ENCODE results near the gene GSK3A. TPM values are rescaled to one million over a fixed set of nuclear protein-coding genes. Genes with fewer than 3 reads are reported as not detected.

GSK3A gene
- total and polyA plus RNA-seq, 2 donors (not counting 1 experiment from before 2014, with no cell fraction given) = 38.5 to 42.0 TPM

GRCh38 chr19:42254089-42254849 lies 11.9 kb upstream of the GSK3A start:
- Histone ChIP-seq H3K27me3 (replicated peaks in 1 of 4; ENCODE audit: control extremely low read depth in 1 of 4, control insufficient read depth in 3 of 4, insufficient read depth in 4 of 4, low read length in 3 of 4) (peaks cover 0 to 4% (median 0%) of the 10 kb centered on the region in 4 experiments), H3K9ac (ENCODE audit: low read length) (peak overlapping the region; percentile 95), H3K9me3 (ENCODE audit: control extremely low read depth in 1 of 3, control insufficient read depth in 2 of 3, insufficient read depth in 1 of 3, low read length in 2 of 3) (no peaks in the 10 kb centered on the region), H4K20me1 (ENCODE audit: control insufficient read depth, insufficient read depth, low read length, poor library complexity, severe bottlenecking) (peaks cover 26% of the 10 kb centered on the region), H3K4me3 (ENCODE audit: control extremely low read depth in 1 of 5, extremely low read depth in 1 of 5, insufficient read depth in 1 of 5, low read depth in 2 of 5, low read length in 4 of 5) (peak overlapping the region; percentile 35 to 100 (median 99)), H3K4me1 (ENCODE audit: control insufficient read depth in 2 of 2, insufficient read depth in 2 of 2, low read length in 2 of 2) (peaks cover 23 to 41% of the 10 kb centered on the region in 2 donors), H3K4me2 (replicated peaks; ENCODE audit: low read depth, low read length, poor library complexity, severe bottlenecking) (peak overlapping the region; percentile 99), H2AFZ (ENCODE audit: insufficient read depth, low read depth, low read length, poor library complexity, severe bottlenecking) (peak overlapping the region; percentile 22), H3K36me3 (replicated peaks in 1 of 2; ENCODE audit: control extremely low read depth in 1 of 2, control insufficient read depth in 1 of 2, extremely low read depth in 1 of 2, insufficient read depth in 2 of 2, low read length in 1 of 2) (peaks cover 2 to 10% of the 10 kb centered on the region in 2 experiments), H3K79me2 (ENCODE audit: control insufficient read depth, insufficient read depth, low read length) (peaks cover 30% of the 10 kb centered on the region), H3K27ac (ENCODE audit: low read length in 2 of 2) (peak overlapping the region; percentile 85 to 94)
- WGBS (ENCODE audit: insufficient coverage) = under 1% methylated on average over 42 of the region's 70 CpGs
- DNase-seq = peak; percentile 91
- Mint-ChIP-seq H3K4me1 (peaks cover 26% of the 10 kb centered on the region), H3K27me3 (no peaks in the 10 kb centered on the region), H3K27ac (peak overlapping the region; percentile 96), H3K9me3 (ENCODE audit: insufficient read depth) (no peaks in the 10 kb centered on the region), H3K4me3 (peak overlapping the region; percentile 85)
- ATAC-seq (ENCODE audit: low read depth) = peak; percentile 53
- intact Hi-C loops (cut with micrococcal nuclease) = loop anchor here (1.0 kb wide), 2 partner anchors 11 to 29 kb away; no protein-coding TSS in a partner anchor
- TF ChIP-seq EZH2 (IDR thresholded peaks at IDR 0.05; ENCODE audit: borderline replicate concordance, insufficient read depth, low read depth, low read length, poor library complexity, severe bottlenecking) = no peak
- TF ChIP-seq CTCF (IDR thresholded peaks at IDR 0.05) = no peak
- POLR2A ChIA-PET = no interaction called here
- CTCF ChIA-PET = interaction anchor here (0.6 to 1.0 kb wide), 2 partner anchors 10 to 25 kb away, joined by 3 read pairs; no protein-coding TSS in a partner anchor
